Right renal pelvis (tissue), 4 donors: ENCODE data around the gene ARL15. TPM values are rescaled to one million over a fixed set of nuclear protein-coding genes. Genes with fewer than 3 reads are reported as not detected.
"Not testable (repeated sequence)": the region's sequence is repeated elsewhere in the genome, so short reads cannot be mapped to it uniquely, and the experiment has no call there.

Source experiments
- DNase-seq, 4 donors: peaks; one replicate each; pipeline ENCODE4 v3.0.0-alpha.2; 2013; ENCODE audit warnings: low read depth in 4 of 4, low spot score in 3 of 4, missing footprints in 1 of 4
- polyA plus RNA-seq, 4 donors: library from polyadenylated mRNA; unstranded; fragments of 120-200 nt; gene quantifications; one replicate each; pipeline ENCODE4 v1.2.1, GENCODE V29; 2013; ENCODE audit not compliant: insufficient read length in 4 of 4

Gene ARL15
- polyA plus RNA-seq, 4 donors: 28.3 to 38.5 (median 36.5) TPM

- peak in 1 of 4 donors; percentile 7 for DNase-seq
Observed at GRCh38 chr5:54049963-54050362, 260.4 kb downstream of the ARL15 start.

- DNase-seq: no peak
Observed at GRCh38 chr5:54049144-54049543, 261.2 kb downstream of the ARL15 start.

GRCh38 chr5:54045077-54045792 is 265.1 kb downstream of the ARL15 start:
- no peak for DNase-seq

- not testable (repeated sequence) for DNase-seq
Observed at GRCh38 chr5:54044276-54044675, 266.1 kb downstream of the ARL15 start.

- DNase-seq: no peak
Observed at GRCh38 chr5:54040804-54041203, 269.6 kb downstream of the ARL15 start.

GRCh38 chr5:54040018-54040417 is 270.4 kb downstream of the ARL15 start:
- no peak for DNase-seq

GRCh38 chr5:54037205-54037604 is 273.2 kb downstream of the ARL15 start:
- DNase-seq: no peak

- DNase-seq: no peak
Observed at GRCh38 chr5:54030981-54031380, 279.4 kb downstream of the ARL15 start.

- DNase-seq: no peak
Observed at GRCh38 chr5:54024466-54024865, 285.9 kb downstream of the ARL15 start.

GRCh38 chr5:54022223-54022622 is 288.1 kb downstream of the ARL15 start:
- DNase-seq: no peak

GRCh38 chr5:54021431-54022164 is 288.8 kb downstream of the ARL15 start:
- DNase-seq: no peak

GRCh38 chr5:54018438-54018837 is 291.9 kb downstream of the ARL15 start:
- no peak for DNase-seq

- DNase-seq: no peak
Observed at GRCh38 chr5:54017580-54017979, 292.8 kb downstream of the ARL15 start.

- DNase-seq: no peak
Observed at GRCh38 chr5:54013556-54014194, 296.7 kb downstream of the ARL15 start.

GRCh38 chr5:54009828-54010227 is 300.5 kb downstream of the ARL15 start:
- no peak for DNase-seq

GRCh38 chr5:54009357-54009756 is 301.0 kb downstream of the ARL15 start:
- no peak for DNase-seq

GRCh38 chr5:54007827-54008777 is 302.3 kb downstream of the ARL15 start:
- DNase-seq: no peak

- no peak for DNase-seq
Observed at GRCh38 chr5:54004697-54005096, 305.7 kb downstream of the ARL15 start.

- no peak for DNase-seq
Observed at GRCh38 chr5:54002779-54003178, 307.6 kb downstream of the ARL15 start.

- no peak for DNase-seq
Observed at GRCh38 chr5:54001976-54002775, 308.2 kb downstream of the ARL15 start.
